SK-N-SH treated with all-trans-retinoic acid at 6 μM for 48 hours (cell line): ENCODE data around the gene ZP1.
A peak's percentile ranks its signal among the peaks of the same experiment; 100 is the strongest.

Source experiments
- ATAC-seq: fragments of 200-7000 bp; cut with Tn5 transposase; 3 replicates; pipeline ENCODE4 v1.9.1; 2020; ENCODE audit warnings: mild to moderate bottlenecking, moderate library complexity
- ARNTL ChIP-seq: fragments of 450-650 bp; formaldehyde crosslinking; IDR thresholded peaks from 2 replicates; pipeline ENCODE4 v1.5.0; 2020; ENCODE audit warnings: low read depth, mild to moderate bottlenecking, moderate library complexity, borderline replicate concordance
- BACH2 ChIP-seq: fragments of 250-450 bp; sonication (Bioruptor Pico); IDR thresholded peaks from 2 replicates; pipeline ENCODE4 v1.9.0; 2021; ENCODE audit warnings: mild to moderate bottlenecking, borderline replicate concordance
- CSDC2 ChIP-seq: fragments of 250-450 bp; sonication (Bioruptor Pico); IDR thresholded peaks from 2 replicates; pipeline ENCODE4 v1.5.0; 2020; ENCODE audit warnings: mild to moderate bottlenecking, moderate library complexity
- ESRRG ChIP-seq: fragments of 250-450 bp; sonication (Bioruptor Pico); IDR thresholded peaks from 2 replicates; pipeline ENCODE4 v1.6.1; 2021; ENCODE audit warnings: mild to moderate bottlenecking
- GLIS3 ChIP-seq: fragments of 250-450 bp; sonication (Bioruptor Pico); IDR thresholded peaks from 2 replicates; pipeline ENCODE4 v1.5.0; 2020; ENCODE audit warnings: mild to moderate bottlenecking, moderate library complexity
- ISL1 ChIP-seq: fragments of 250-450 bp; sonication (Bioruptor Pico); IDR thresholded peaks from 2 replicates; pipeline ENCODE4 v2.1.2; 2022; ENCODE audit warnings: mild to moderate bottlenecking, moderate library complexity
- OSR1 ChIP-seq: fragments of 250-450 bp; sonication (Bioruptor Pico); IDR thresholded peaks from 2 replicates; pipeline ENCODE4 v1.8.0; 2022; ENCODE audit warnings: moderate library complexity, mild to moderate bottlenecking, inconsistent platforms
- PPARA ChIP-seq: fragments of 250-450 bp; sonication (Bioruptor Pico); IDR thresholded peaks from 2 replicates; pipeline ENCODE4 v1.5.0; 2020; ENCODE audit warnings: mild to moderate bottlenecking, borderline replicate concordance
- RARB ChIP-seq: fragments of 250-450 bp; sonication (Bioruptor Pico); IDR thresholded peaks from 2 replicates; pipeline ENCODE4 v1.8.0; 2021; ENCODE audit warnings: mild to moderate bottlenecking, moderate library complexity
- SNAI2 ChIP-seq: fragments of 250-450 bp; sonication (Bioruptor Pico); IDR thresholded peaks from 2 replicates; pipeline ENCODE4 v1.5.0; 2020; ENCODE audit warnings: mild to moderate bottlenecking, moderate library complexity
- TCF4 ChIP-seq: fragments of 250-450 bp; sonication (Bioruptor Pico); IDR thresholded peaks from 2 replicates; pipeline ENCODE4 v1.8.0; 2021; ENCODE audit warnings: mild to moderate bottlenecking, moderate library complexity, borderline replicate concordance
- TOX ChIP-seq: fragments of 250-450 bp; sonication (Bioruptor Pico); IDR thresholded peaks from 2 replicates; pipeline ENCODE4 v1.8.0; 2021; ENCODE audit warnings: mild to moderate bottlenecking, moderate library complexity, borderline replicate concordance
- ZC3H10 ChIP-seq: fragments of 250-450 bp; sonication (Bioruptor Pico); IDR thresholded peaks from 2 replicates; pipeline ENCODE4 v1.5.1; 2021; ENCODE audit warnings: mild to moderate bottlenecking, moderate library complexity
- ZFP30 ChIP-seq: fragments of 450-650 bp; formaldehyde crosslinking; IDR thresholded peaks from 2 replicates; pipeline ENCODE4 v1.5.0; 2022; ENCODE audit warnings: mild to moderate bottlenecking, moderate library complexity
- ZNF565 ChIP-seq: fragments of 450-650 bp; formaldehyde crosslinking; conservative IDR thresholded peaks from 2 replicates; pipeline ENCODE4 v1.5.0; 2020; ENCODE audit warnings: low read depth, mild to moderate bottlenecking, moderate library complexity
- ZNF70 ChIP-seq: fragments of 450-650 bp; formaldehyde crosslinking; IDR thresholded peaks from 2 replicates; pipeline ENCODE4 v1.5.0; 2020; ENCODE audit warnings: mild to moderate bottlenecking, moderate library complexity
- ZNF8 ChIP-seq: fragments of 450-650 bp; formaldehyde crosslinking; IDR thresholded peaks from 2 replicates; pipeline ENCODE4 v1.5.0; 2020; ENCODE audit warnings: mild to moderate bottlenecking, moderate library complexity
- TF ChIP-seq, protein P1 (sequence below): fragments of 250-450 bp; sonication (Bioruptor Pico); IDR thresholded peaks from 2 replicates; pipeline ENCODE4 v1.5.1; 2020; ENCODE audit warnings: low read depth, mild to moderate bottlenecking, moderate library complexity
- TF ChIP-seq, protein P2 (sequence below): fragments of 250-450 bp; sonication (Bioruptor Pico); IDR thresholded peaks from 2 replicates; pipeline ENCODE4 v1.5.1; 2021; ENCODE audit warnings: mild to moderate bottlenecking, moderate library complexity
- TF ChIP-seq, protein P3 (sequence below): fragments of 250-450 bp; sonication (Bioruptor Pico); IDR thresholded peaks from 2 replicates; pipeline ENCODE4 v1.8.0; 2020; ENCODE audit warnings: mild to moderate bottlenecking, moderate library complexity, borderline replicate concordance
- TF ChIP-seq, protein P4 (sequence below): fragments of 250-450 bp; sonication (Bioruptor Pico); IDR thresholded peaks from 2 replicates; pipeline ENCODE4 v1.8.0; 2021; ENCODE audit warnings: low read depth, mild to moderate bottlenecking, moderate library complexity, borderline replicate concordance
- TF ChIP-seq, protein P5 (sequence below): fragments of 250-450 bp; sonication (Bioruptor Pico); IDR thresholded peaks from 2 replicates; pipeline ENCODE4 v1.5.0; 2020; ENCODE audit warnings: mild to moderate bottlenecking, moderate library complexity

Gene ZP1

DNA sequence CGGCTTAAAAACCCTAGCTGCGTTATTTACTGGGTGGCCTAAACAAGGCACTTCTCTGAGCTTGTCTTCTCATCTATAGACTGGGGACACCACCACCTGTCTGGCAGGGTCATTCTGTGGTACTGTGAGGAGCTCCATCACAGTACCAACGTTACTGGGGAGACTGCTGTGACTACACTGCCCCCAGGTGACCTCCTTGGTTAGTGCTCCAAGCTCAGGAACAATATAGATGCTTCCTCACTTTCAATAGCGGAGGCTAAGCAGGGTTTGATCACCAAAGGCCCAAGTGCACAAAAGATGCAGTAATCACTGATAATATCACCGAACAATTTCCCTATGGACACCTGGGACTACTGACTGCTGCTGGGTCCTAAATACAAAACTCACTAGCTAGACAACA is 20.2 kb downstream of the ZP1 start:
- TF ChIP-seq ZFP30 (CRISPR knock-in tag), result no peak
- no peak for TF ChIP-seq SNAI2 (CRISPR knock-in tag)
- no peak for TF ChIP-seq TOX
- no peak for TF ChIP-seq BACH2 (CRISPR knock-in tag)
- no peak for TF ChIP-seq RARB (CRISPR knock-in tag)
- no peak for TF ChIP-seq GLIS3 (CRISPR knock-in tag)
- TF ChIP-seq, protein P1, sequence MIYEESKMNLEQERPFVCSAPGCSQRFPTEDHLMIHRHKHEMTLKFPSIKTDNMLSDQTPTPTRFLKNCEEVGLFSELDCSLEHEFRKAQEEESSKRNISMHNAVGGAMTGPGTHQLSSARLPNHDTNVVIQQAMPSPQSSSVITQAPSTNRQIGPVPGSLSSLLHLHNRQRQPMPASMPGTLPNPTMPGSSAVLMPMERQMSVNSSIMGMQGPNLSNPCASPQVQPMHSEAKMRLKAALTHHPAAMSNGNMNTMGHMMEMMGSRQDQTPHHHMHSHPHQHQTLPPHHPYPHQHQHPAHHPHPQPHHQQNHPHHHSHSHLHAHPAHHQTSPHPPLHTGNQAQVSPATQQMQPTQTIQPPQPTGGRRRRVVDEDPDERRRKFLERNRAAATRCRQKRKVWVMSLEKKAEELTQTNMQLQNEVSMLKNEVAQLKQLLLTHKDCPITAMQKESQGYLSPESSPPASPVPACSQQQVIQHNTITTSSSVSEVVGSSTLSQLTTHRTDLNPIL, result no peak
- TF ChIP-seq PPARA, result no peak
- TF ChIP-seq ZNF565 (CRISPR knock-in tag), result no peak
- no peak for TF ChIP-seq ZNF70
- TF ChIP-seq TCF4 (CRISPR knock-in tag), result no peak
- no peak for TF ChIP-seq ISL1 (CRISPR knock-in tag)
- no peak for TF ChIP-seq ZNF8 (CRISPR knock-in tag)
- TF ChIP-seq, protein P2, sequence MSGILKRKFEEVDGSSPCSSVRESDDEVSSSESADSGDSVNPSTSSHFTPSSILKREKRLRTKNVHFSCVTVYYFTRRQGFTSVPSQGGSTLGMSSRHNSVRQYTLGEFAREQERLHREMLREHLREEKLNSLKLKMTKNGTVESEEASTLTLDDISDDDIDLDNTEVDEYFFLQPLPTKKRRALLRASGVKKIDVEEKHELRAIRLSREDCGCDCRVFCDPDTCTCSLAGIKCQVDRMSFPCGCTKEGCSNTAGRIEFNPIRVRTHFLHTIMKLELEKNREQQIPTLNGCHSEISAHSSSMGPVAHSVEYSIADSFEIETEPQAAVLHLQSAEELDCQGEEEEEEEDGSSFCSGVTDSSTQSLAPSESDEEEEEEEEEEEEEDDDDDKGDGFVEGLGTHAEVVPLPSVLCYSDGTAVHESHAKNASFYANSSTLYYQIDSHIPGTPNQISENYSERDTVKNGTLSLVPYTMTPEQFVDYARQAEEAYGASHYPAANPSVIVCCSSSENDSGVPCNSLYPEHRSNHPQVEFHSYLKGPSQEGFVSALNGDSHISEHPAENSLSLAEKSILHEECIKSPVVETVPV (CRISPR knock-in tag), result no peak
- TF ChIP-seq, protein P3, sequence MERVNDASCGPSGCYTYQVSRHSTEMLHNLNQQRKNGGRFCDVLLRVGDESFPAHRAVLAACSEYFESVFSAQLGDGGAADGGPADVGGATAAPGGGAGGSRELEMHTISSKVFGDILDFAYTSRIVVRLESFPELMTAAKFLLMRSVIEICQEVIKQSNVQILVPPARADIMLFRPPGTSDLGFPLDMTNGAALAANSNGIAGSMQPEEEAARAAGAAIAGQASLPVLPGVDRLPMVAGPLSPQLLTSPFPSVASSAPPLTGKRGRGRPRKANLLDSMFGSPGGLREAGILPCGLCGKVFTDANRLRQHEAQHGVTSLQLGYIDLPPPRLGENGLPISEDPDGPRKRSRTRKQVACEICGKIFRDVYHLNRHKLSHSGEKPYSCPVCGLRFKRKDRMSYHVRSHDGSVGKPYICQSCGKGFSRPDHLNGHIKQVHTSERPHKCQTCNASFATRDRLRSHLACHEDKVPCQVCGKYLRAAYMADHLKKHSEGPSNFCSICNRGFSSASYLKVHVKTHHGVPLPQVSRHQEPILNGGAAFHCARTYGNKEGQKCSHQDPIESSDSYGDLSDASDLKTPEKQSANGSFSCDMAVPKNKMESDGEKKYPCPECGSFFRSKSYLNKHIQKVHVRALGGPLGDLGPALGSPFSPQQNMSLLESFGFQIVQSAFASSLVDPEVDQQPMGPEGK (CRISPR knock-in tag), result no peak
- TF ChIP-seq, protein P4, sequence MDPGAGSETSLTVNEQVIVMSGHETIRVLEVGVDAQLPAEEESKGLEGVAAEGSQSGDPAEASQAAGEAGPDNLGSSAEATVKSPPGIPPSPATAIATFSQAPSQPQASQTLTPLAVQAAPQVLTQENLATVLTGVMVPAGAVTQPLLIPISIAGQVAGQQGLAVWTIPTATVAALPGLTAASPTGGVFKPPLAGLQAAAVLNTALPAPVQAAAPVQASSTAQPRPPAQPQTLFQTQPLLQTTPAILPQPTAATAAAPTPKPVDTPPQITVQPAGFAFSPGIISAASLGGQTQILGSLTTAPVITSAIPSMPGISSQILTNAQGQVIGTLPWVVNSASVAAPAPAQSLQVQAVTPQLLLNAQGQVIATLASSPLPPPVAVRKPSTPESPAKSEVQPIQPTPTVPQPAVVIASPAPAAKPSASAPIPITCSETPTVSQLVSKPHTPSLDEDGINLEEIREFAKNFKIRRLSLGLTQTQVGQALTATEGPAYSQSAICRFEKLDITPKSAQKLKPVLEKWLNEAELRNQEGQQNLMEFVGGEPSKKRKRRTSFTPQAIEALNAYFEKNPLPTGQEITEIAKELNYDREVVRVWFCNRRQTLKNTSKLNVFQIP (CRISPR knock-in tag), result no peak
- TF ChIP-seq ZC3H10 (CRISPR knock-in tag), result no peak
- no peak for TF ChIP-seq ESRRG
- TF ChIP-seq, protein P5, sequence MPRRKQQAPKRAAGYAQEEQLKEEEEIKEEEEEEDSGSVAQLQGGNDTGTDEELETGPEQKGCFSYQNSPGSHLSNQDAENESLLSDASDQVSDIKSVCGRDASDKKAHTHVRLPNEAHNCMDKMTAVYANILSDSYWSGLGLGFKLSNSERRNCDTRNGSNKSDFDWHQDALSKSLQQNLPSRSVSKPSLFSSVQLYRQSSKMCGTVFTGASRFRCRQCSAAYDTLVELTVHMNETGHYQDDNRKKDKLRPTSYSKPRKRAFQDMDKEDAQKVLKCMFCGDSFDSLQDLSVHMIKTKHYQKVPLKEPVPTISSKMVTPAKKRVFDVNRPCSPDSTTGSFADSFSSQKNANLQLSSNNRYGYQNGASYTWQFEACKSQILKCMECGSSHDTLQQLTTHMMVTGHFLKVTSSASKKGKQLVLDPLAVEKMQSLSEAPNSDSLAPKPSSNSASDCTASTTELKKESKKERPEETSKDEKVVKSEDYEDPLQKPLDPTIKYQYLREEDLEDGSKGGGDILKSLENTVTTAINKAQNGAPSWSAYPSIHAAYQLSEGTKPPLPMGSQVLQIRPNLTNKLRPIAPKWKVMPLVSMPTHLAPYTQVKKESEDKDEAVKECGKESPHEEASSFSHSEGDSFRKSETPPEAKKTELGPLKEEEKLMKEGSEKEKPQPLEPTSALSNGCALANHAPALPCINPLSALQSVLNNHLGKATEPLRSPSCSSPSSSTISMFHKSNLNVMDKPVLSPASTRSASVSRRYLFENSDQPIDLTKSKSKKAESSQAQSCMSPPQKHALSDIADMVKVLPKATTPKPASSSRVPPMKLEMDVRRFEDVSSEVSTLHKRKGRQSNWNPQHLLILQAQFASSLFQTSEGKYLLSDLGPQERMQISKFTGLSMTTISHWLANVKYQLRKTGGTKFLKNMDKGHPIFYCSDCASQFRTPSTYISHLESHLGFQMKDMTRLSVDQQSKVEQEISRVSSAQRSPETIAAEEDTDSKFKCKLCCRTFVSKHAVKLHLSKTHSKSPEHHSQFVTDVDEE (CRISPR knock-in tag), result no peak
- no peak for TF ChIP-seq OSR1
- peak; percentile 94 for ATAC-seq

DNA sequence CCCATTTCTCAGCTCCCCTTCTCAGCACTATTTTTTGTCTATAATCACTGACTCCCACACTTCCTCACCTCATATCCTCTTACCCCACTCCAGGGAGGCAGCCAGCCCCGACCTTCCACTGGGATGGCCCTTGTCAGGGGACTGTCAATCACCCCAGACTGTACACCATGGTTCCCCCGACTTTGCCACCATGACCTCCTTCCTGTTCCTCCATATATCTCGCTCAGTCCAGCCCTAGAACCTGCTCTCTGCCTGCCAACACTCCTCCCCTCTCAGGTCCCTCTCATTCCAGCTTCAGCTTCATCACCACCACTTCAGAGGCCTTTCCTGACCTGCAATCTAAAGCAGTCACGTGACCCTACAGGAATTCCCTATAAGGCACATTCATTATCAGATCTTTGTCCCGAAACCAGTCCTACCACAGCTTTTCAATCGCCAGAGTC is 22.5 kb downstream of the ZP1 start:
- TF ChIP-seq SNAI2 (CRISPR knock-in tag) (no peak), ISL1 (CRISPR knock-in tag) (no peak), TOX (no peak), ARNTL (CRISPR knock-in tag) (no peak), ESRRG (no peak), OSR1 (no peak), TCF4 (CRISPR knock-in tag) (no peak), GLIS3 (CRISPR knock-in tag) (no peak), CSDC2 (no peak), ZC3H10 (CRISPR knock-in tag) (no peak), RARB (CRISPR knock-in tag) (no peak), PPARA (no peak)
- TF ChIP-seq, protein P5 (CRISPR knock-in tag), result no peak
- TF ChIP-seq, protein P3 (CRISPR knock-in tag), result no peak
- TF ChIP-seq, protein P4 (CRISPR knock-in tag), result no peak
- ATAC-seq, result no peak; the same call in 2 of the 3 replicates
